ENCODE results near the gene TMOD3. TPM values are rescaled to one million over a fixed set of nuclear protein-coding genes. Genes with fewer than 3 reads are reported as not detected.

The TMOD3 gene
- total RNA-seq, 1 donor from 2014 or later, result 29.2 TPM

GRCh38 chr15:51799282-51800252 is 29.9 kb upstream of the TMOD3 start:
- peaks cover 4% of the 10 kb centered on the region for H3K36me3 Mint-ChIP-seq (ENCODE audit: unreplicated experiment)
- no peak for TF ChIP-seq CTCF (IDR thresholded peaks at IDR 0.05; ENCODE audit: partially characterized antibody, unreplicated experiment)
- H3K27ac Mint-ChIP-seq (ENCODE audit: unreplicated experiment), result peak overlapping the region; percentile 72
- DNase-seq, result no peak
- peaks cover 14% of the 10 kb centered on the region for H3K27me3 Mint-ChIP-seq (ENCODE audit: unreplicated experiment)
- peak overlapping the region; percentile 55 for H3K4me3 Mint-ChIP-seq (ENCODE audit: unreplicated experiment)
- H3K4me1 Mint-ChIP-seq (ENCODE audit: low read depth, unreplicated experiment), result peaks cover 46% of the 10 kb centered on the region
- peaks cover 8% of the 10 kb centered on the region for H3K9me3 Mint-ChIP-seq (ENCODE audit: unreplicated experiment)

GRCh38 chr15:51801391-51801835 is 28.0 kb upstream of the TMOD3 start:
- peak; percentile 37 for TF ChIP-seq CTCF (IDR thresholded peaks at IDR 0.05; ENCODE audit: partially characterized antibody, unreplicated experiment)
- peaks cover 15% of the 10 kb centered on the region for H3K27me3 Mint-ChIP-seq (ENCODE audit: unreplicated experiment)
- peak overlapping the region; percentile 78 for H3K27ac Mint-ChIP-seq (ENCODE audit: unreplicated experiment)
- H3K36me3 Mint-ChIP-seq (ENCODE audit: unreplicated experiment), result peaks cover 7% of the 10 kb centered on the region
- peak overlapping the region; percentile 39 for H3K4me3 Mint-ChIP-seq (ENCODE audit: unreplicated experiment)
- peaks cover 36% of the 10 kb centered on the region for H3K4me1 Mint-ChIP-seq (ENCODE audit: low read depth, unreplicated experiment)
- peaks cover 8% of the 10 kb centered on the region for H3K9me3 Mint-ChIP-seq (ENCODE audit: unreplicated experiment)
- peak; percentile 75 for DNase-seq

DNA sequence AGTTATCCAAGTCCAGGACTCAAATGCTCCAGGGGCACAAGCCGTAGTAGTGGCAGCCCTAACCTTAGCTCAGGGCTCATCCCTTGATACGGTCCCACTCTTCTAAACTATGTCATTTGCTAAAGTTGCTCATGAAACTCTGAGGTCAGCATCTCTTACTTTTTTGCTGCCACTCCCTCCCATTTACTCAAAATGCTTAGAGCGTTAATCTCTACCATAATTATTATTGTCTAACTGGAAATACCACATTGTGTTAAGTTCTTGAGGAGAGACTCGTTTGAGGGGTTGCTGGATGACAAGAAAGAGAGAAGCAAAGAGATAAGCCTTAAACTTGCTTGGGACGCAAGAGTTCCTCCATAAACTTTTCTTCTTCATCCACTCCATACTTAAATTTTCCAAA is 26.9 kb upstream of the TMOD3 start:
- peaks cover 9% of the 10 kb centered on the region for H3K27me3 Mint-ChIP-seq (ENCODE audit: unreplicated experiment)
- H3K4me3 Mint-ChIP-seq (ENCODE audit: unreplicated experiment), result no peak overlapping the region
- H3K4me1 Mint-ChIP-seq (ENCODE audit: low read depth, unreplicated experiment), result peaks cover 26% of the 10 kb centered on the region
- no peak for DNase-seq
- H3K9me3 Mint-ChIP-seq (ENCODE audit: unreplicated experiment), result peaks cover 2% of the 10 kb centered on the region
- H3K36me3 Mint-ChIP-seq (ENCODE audit: unreplicated experiment), result peaks cover 17% of the 10 kb centered on the region
- no peak for TF ChIP-seq CTCF (IDR thresholded peaks at IDR 0.05; ENCODE audit: partially characterized antibody, unreplicated experiment)
- no peak overlapping the region for H3K27ac Mint-ChIP-seq (ENCODE audit: unreplicated experiment)

DNA sequence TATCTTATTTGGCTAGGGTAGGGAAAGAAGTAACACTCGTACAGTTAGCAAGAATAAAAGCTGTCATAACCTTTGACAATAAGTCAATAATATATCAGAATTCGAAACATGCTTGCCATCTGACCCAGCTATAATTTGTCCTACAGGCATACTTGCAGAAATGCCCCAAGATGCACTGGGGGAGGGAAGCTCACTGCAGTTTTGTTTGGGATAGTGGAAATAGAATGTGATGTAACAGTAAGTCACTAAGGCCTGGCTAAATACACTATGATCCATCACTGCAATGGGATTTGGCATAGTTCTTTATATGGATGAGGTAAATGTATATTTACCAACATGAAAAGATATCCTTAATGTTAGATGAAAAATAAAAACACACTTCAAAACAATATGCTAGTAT is 25.5 kb upstream of the TMOD3 start:
- Mint-ChIP-seq H3K27me3 (ENCODE audit: unreplicated experiment) (peaks cover 9% of the 10 kb centered on the region), H3K4me1 (ENCODE audit: low read depth, unreplicated experiment) (peaks cover 14% of the 10 kb centered on the region), H3K4me3 (ENCODE audit: unreplicated experiment) (no peak overlapping the region), H3K36me3 (ENCODE audit: unreplicated experiment) (peaks cover 13% of the 10 kb centered on the region), H3K9me3 (ENCODE audit: unreplicated experiment) (no peaks in the 10 kb centered on the region), H3K27ac (ENCODE audit: unreplicated experiment) (no peak overlapping the region)
- no peak for TF ChIP-seq CTCF (IDR thresholded peaks at IDR 0.05; ENCODE audit: partially characterized antibody, unreplicated experiment)
- no peak for DNase-seq

DNA sequence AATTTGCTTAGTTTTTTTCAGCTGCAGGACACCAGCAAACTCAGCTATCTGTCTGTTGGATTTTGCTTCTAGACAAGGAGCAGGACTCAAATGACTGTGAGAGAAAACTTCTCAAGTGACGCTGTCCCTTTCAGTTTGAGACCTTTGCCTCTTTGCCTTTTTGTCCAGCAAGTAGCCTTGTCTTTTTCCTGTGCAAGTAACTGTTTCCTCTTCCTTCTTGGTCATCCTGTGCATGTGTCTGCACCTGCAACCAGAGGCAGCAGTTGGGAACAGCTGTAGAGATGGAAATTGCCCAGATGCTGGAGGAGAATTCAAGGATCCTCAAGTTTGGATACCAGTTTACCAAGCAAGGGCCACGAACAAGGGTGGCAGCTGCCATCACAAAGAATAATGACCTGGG is 23.3 kb upstream of the TMOD3 start:
- Mint-ChIP-seq H3K4me1 (ENCODE audit: low read depth, unreplicated experiment) (peaks cover 4% of the 10 kb centered on the region), H3K36me3 (ENCODE audit: unreplicated experiment) (peaks cover 13% of the 10 kb centered on the region), H3K27ac (ENCODE audit: unreplicated experiment) (no peak overlapping the region), H3K9me3 (ENCODE audit: unreplicated experiment) (no peaks in the 10 kb centered on the region), H3K4me3 (ENCODE audit: unreplicated experiment) (no peak overlapping the region), H3K27me3 (ENCODE audit: unreplicated experiment) (peaks cover 5% of the 10 kb centered on the region)
- TF ChIP-seq CTCF (IDR thresholded peaks at IDR 0.05; ENCODE audit: partially characterized antibody, unreplicated experiment), result no peak
- no peak for DNase-seq
